Right lobe of liver (tissue), 4 donors: ENCODE measurements around the gene TTC39A.

Source experiments
- CTCF ChIP-seq, 4 donors: fragments of 200-600 bp in 3 of 4; fragments of 450-650 bp in 1 of 4; IDR thresholded peaks; one replicate each; pipeline versions ENCODE4 v1.5.1 to v1.8.0; 2016 to 2022; ENCODE audit warnings: antibody characterized with exemption in 4 of 4, mild to moderate bottlenecking in 2 of 4
- POLR2A ChIP-seq: fragments of 450-650 bp; IDR thresholded peaks from one replicate; pipeline ENCODE4 v1.6.1; 2017; ENCODE audit warnings: antibody characterized with exemption, mild to moderate bottlenecking
- donor health status: DM: no; HTN: no; CAD: no.
- donor health status: DM: no; HTN: no; CAD: no.
- donor health status: DM: no; HTN: yes; CAD: no.

GRCh38 chr1:51302746-51303145 lies 27.6 kb downstream of the TTC39A start:
- TF ChIP-seq POLR2A: no peak
- TF ChIP-seq CTCF (IDR thresholded peaks at IDR 0.05): no peak
